Tibial nerve (tissue), 4 donors: ENCODE results near the gene ATXN10. TPM values are rescaled to one million over a fixed set of nuclear protein-coding genes. Genes with fewer than 3 reads are reported as not detected.

Source experiments
- DNase-seq, 2 donors: peaks; one replicate each; pipeline ENCODE4 v3.0.0-alpha.2; 2019; ENCODE audit warnings: low spot score in 2 of 2
- H3K27ac ChIP-seq, 4 donors: fragments of 200-600 bp; sonication (generic) in 3 of 4; one replicate each; pipeline ENCODE4 v1.5.1; 2017 to 2019; ENCODE audit warnings: mild to moderate bottlenecking in 1 of 4
- H3K27me3 ChIP-seq, 2 donors: fragments of 200-600 bp; sonication (generic) in 1 of 2; one replicate each; pipeline versions ENCODE4 v1.5.1 to v1.6.0; 2017 to 2019
- H3K36me3 ChIP-seq, 3 donors: fragments of 200-600 bp; sonication (generic); one replicate each; pipeline ENCODE4 v1.5.1; 2018 to 2019
- H3K4me1 ChIP-seq, 4 donors: fragments of 200-600 bp; sonication (generic) in 3 of 4; one replicate each; pipeline ENCODE4 v1.5.1; 2017 to 2019
- H3K4me3 ChIP-seq, 4 donors: fragments of 200-600 bp; sonication (generic) in 3 of 4; one replicate each; pipeline ENCODE4 v1.5.1; 2017 to 2019; ENCODE audit warnings: mild to moderate bottlenecking in 1 of 4, moderate library complexity in 1 of 4
- H3K9me3 ChIP-seq, 4 donors: fragments of 200-600 bp; sonication (generic) in 3 of 4; one replicate each; pipeline ENCODE4 v1.5.1; 2017 to 2019
- CTCF ChIP-seq, 5 experiments: fragments of 200-600 bp in 3 of 5; fragments of 450-650 bp in 2 of 5; sonication (generic) in 3 of 5; IDR thresholded peaks; one replicate each; pipeline ENCODE4 v1.5.1; 2016 to 2019; ENCODE audit warnings: antibody characterized with exemption in 5 of 5, mild to moderate bottlenecking in 3 of 5, moderate library complexity in 2 of 5
- EP300 ChIP-seq, 2 donors: sonication (generic); formaldehyde crosslinking; IDR thresholded peaks; one replicate each; pipeline ENCODE4 v1.6.1; 2017; ENCODE audit warnings: antibody characterized with exemption in 2 of 2, mild to moderate bottlenecking in 1 of 2
- POLR2A ChIP-seq, 2 donors: fragments of 450-650 bp; IDR thresholded peaks; one replicate each; pipeline ENCODE4 v1.6.1; 2017; ENCODE audit warnings: antibody characterized with exemption in 2 of 2, mild to moderate bottlenecking in 2 of 2, moderate library complexity in 2 of 2
- WGBS, 2 donors: methylation state at CpG; one replicate each; pipeline ENCODE4 v1.1.5; 2018; 5-methylcytosine and 5-hydroxymethylcytosine counted together
- total RNA-seq, 4 donors: library from RNA; depleted of rRNA; stranded (reverse); fragments of >200 nt; gene quantifications; one replicate each; pipeline ENCODE4 v1.1.0, GENCODE V29; 2016

ATXN10 gene
- total RNA-seq, 4 donors from 2014 or later: 163 to 197 (median 178) TPM

GRCh38 chr22:45768490-45768889, 96.9 kb downstream of the ATXN10 start:
- H3K4me1 ChIP-seq: no peaks in the 10 kb centered on the region
- no peak for DNase-seq
- no peak overlapping the region for H3K27ac ChIP-seq
- H3K4me3 ChIP-seq: no peak overlapping the region
- WGBS, 2 donors: 82 to 83% methylated on average over 3 of the region's 3 CpGs
- H3K27me3 ChIP-seq: no peaks in the 10 kb centered on the region
- TF ChIP-seq CTCF (IDR thresholded peaks at IDR 0.05) (no peak), POLR2A (IDR thresholded peaks at IDR 0.05) (no peak), EP300 (IDR thresholded peaks at IDR 0.05) (no peak)
- peaks cover 0 to 46% (median 0%) of the 10 kb centered on the region in 3 donors for H3K36me3 ChIP-seq
- H3K9me3 ChIP-seq: peaks cover 0 to 7% (median 0%) of the 10 kb centered on the region in 4 donors

- Histone ChIP-seq H3K27ac (no peak overlapping the region), H3K36me3 (peaks cover 0 to 38% (median 0%) of the 10 kb centered on the region in 3 donors), H3K9me3 (peaks cover 0 to 7% (median 0%) of the 10 kb centered on the region in 4 donors), H3K4me1 (no peaks in the 10 kb centered on the region), H3K4me3 (no peak overlapping the region), H3K27me3 (no peaks in the 10 kb centered on the region)
- WGBS, 2 donors: 86 to 91% methylated on average over 3 of the region's 3 CpGs
- no peak for TF ChIP-seq POLR2A (IDR thresholded peaks at IDR 0.05)
- no peak for TF ChIP-seq CTCF (IDR thresholded peaks at IDR 0.05)
- no peak for TF ChIP-seq EP300 (IDR thresholded peaks at IDR 0.05)
- no peak for DNase-seq
Measured at GRCh38 chr22:45769569-45770210, 98.1 kb downstream of the ATXN10 start.

- Histone ChIP-seq H3K27me3 (no peaks in the 10 kb centered on the region), H3K27ac (no peak overlapping the region), H3K9me3 (peaks cover 0 to 7% (median 0%) of the 10 kb centered on the region in 4 donors), H3K36me3 (peaks cover 0 to 31% (median 0%) of the 10 kb centered on the region in 3 donors), H3K4me3 (no peak overlapping the region), H3K4me1 (no peaks in the 10 kb centered on the region)
- WGBS, 2 donors: 93 to 94% methylated on average over 3 of the region's 4 CpGs
- no peak for DNase-seq
- TF ChIP-seq CTCF (IDR thresholded peaks at IDR 0.05): no peak
- TF ChIP-seq POLR2A (IDR thresholded peaks at IDR 0.05): no peak
- TF ChIP-seq EP300 (IDR thresholded peaks at IDR 0.05): no peak
Measured at GRCh38 chr22:45770506-45770905, 98.9 kb downstream of the ATXN10 start.

- 94 to 95% methylated on average over 3 of the region's 3 CpGs for WGBS, 2 donors
- Histone ChIP-seq H3K9me3 (peaks cover 0 to 7% (median 0%) of the 10 kb centered on the region in 4 donors), H3K4me3 (no peak overlapping the region), H3K4me1 (no peaks in the 10 kb centered on the region), H3K27ac (no peak overlapping the region), H3K36me3 (peaks cover 0 to 31% (median 0%) of the 10 kb centered on the region in 3 donors), H3K27me3 (no peaks in the 10 kb centered on the region)
- TF ChIP-seq POLR2A (IDR thresholded peaks at IDR 0.05) (no peak), EP300 (IDR thresholded peaks at IDR 0.05) (no peak), CTCF (IDR thresholded peaks at IDR 0.05) (no peak)
- DNase-seq: no peak
Measured at GRCh38 chr22:45771057-45771456, 99.4 kb downstream of the ATXN10 start.

- no peaks in the 10 kb centered on the region for H3K27me3 ChIP-seq
- H3K4me1 ChIP-seq: no peaks in the 10 kb centered on the region
- peaks cover 0 to 7% (median 0%) of the 10 kb centered on the region in 4 donors for H3K9me3 ChIP-seq
- H3K27ac ChIP-seq: no peak overlapping the region
- H3K36me3 ChIP-seq: peaks cover 0 to 31% (median 0%) of the 10 kb centered on the region in 3 donors
- H3K4me3 ChIP-seq: no peak overlapping the region
- DNase-seq: no peak
- TF ChIP-seq EP300 (IDR thresholded peaks at IDR 0.05) (no peak), CTCF (IDR thresholded peaks at IDR 0.05) (no peak), POLR2A (IDR thresholded peaks at IDR 0.05) (no peak)
- WGBS, 2 donors: 92 to 96% methylated on average over 2 of the region's 2 CpGs
Measured at GRCh38 chr22:45771711-45772110, 100.1 kb downstream of the ATXN10 start.
